Neural cell (in vitro differentiated cells): Measurements from ENCODE around the gene ITGB1BP1. TPM values are rescaled to one million over a fixed set of nuclear protein-coding genes. Genes with fewer than 3 reads are reported as not detected.

ENCODE experiments used
- H2AFZ ChIP-seq: fragments of 200-600, 300-800 bp; sonication (generic), shearing (Covaris generic); 2 replicates; pipeline ENCODE4 v1.6.0; 2014; ENCODE audit warnings: low read depth, mild to moderate bottlenecking, antibody characterized with exemption, low read length, moderate library complexity
- H3F3A ChIP-seq: fragments of 200-600 bp; shearing (Covaris generic); 2 replicates; pipeline ENCODE4 v1.6.1; 2016; ENCODE audit warnings: mild to moderate bottlenecking, moderate library complexity, mixed read lengths, antibody characterized with exemption, low read length; ENCODE audit not compliant: insufficient read depth, poor library complexity, severe bottlenecking
- H3K27ac ChIP-seq: fragments of 200-600, 300-800 bp; sonication (generic), shearing (Covaris generic); 2 replicates; pipeline ENCODE4 v1.5.1; 2014; ENCODE audit warnings: mild to moderate bottlenecking, low read length, moderate library complexity
- H3K27me3 ChIP-seq: fragments of 300-800, 200-600 bp; sonication (generic), shearing (Covaris generic); 2 replicates; pipeline ENCODE4 v1.6.0; 2014; ENCODE audit warnings: mild to moderate bottlenecking, low read depth, low read length, moderate library complexity; ENCODE audit not compliant: insufficient read depth
- H3K36me3 ChIP-seq: fragments of 300-800, 200-600 bp; sonication (generic), shearing (Covaris generic); 2 replicates; pipeline ENCODE4 v1.5.1; 2014; ENCODE audit warnings: mild to moderate bottlenecking, antibody characterized with exemption, low read length, moderate library complexity; ENCODE audit not compliant: insufficient read depth
- H3K4me2 ChIP-seq: fragments of 300-800, 200-600 bp; sonication (generic), shearing (Covaris generic); 2 replicates; pipeline ENCODE4 v1.6.0; 2014; ENCODE audit warnings: mild to moderate bottlenecking, low read length
- H3K4me3 ChIP-seq: fragments of 300-800, 200-600 bp; sonication (generic), shearing (Covaris generic); 2 replicates; pipeline ENCODE4 v1.5.1; 2014; ENCODE audit warnings: mild to moderate bottlenecking, low read length, moderate library complexity
- H3K79me2 ChIP-seq: fragments of 200-600 bp; shearing (Covaris generic); replicated peaks from 2 replicates; pipeline ENCODE4 v1.6.0; 2014; ENCODE audit warnings: mild to moderate bottlenecking, low read length, moderate library complexity; ENCODE audit not compliant: insufficient read depth
- H3K9ac ChIP-seq: fragments of 300-800, 200-600 bp; sonication (generic), shearing (Covaris generic); 2 replicates; pipeline ENCODE4 v1.6.1; 2016; ENCODE audit warnings: mild to moderate bottlenecking, low read length, mixed read lengths
- H3K9me2 ChIP-seq: fragments of 200-600 bp; shearing (Covaris generic); 2 replicates; pipeline ENCODE4 v1.6.1; 2016; ENCODE audit warnings: mild to moderate bottlenecking, low read length, mixed read lengths; ENCODE audit not compliant: insufficient read depth
- H3K9me3 ChIP-seq: fragments of 200-600, 300-800 bp; sonication (generic), shearing (Covaris generic); 2 replicates; pipeline ENCODE4 v1.6.1; 2016; ENCODE audit warnings: mild to moderate bottlenecking, mixed run types, low read length, moderate library complexity, mixed read lengths
- H4K20me1 ChIP-seq: fragments of 200-600 bp; shearing (Covaris generic); 2 replicates; pipeline ENCODE4 v1.6.1; 2016; ENCODE audit warnings: mild to moderate bottlenecking, mixed run types; ENCODE audit not compliant: insufficient read depth
- EP300 ChIP-seq: fragments of 450-650 bp; conservative IDR thresholded peaks from 2 replicates; pipeline ENCODE4 v1.6.1; 2014; ENCODE audit warnings: antibody characterized with exemption, mild to moderate bottlenecking, moderate library complexity; ENCODE audit not compliant: poor library complexity, severe bottlenecking
- EZH2 ChIP-seq: fragments of 200-600, 300-800 bp; shearing (Covaris generic), sonication (generic); IDR thresholded peaks from 2 replicates; pipeline ENCODE4 v1.6.1; 2014; ENCODE audit warnings: antibody characterized with exemption, low read length, borderline replicate concordance, mild to moderate bottlenecking; ENCODE audit not compliant: insufficient read depth, poor library complexity, severe bottlenecking
- MXI1 ChIP-seq: fragments of 450-650 bp; conservative IDR thresholded peaks from 2 replicates; pipeline ENCODE4 v1.6.1; 2014; ENCODE audit warnings: antibody characterized with exemption, mild to moderate bottlenecking; ENCODE audit not compliant: poor library complexity, severe bottlenecking
- POLR2AphosphoS5 ChIP-seq: IDR thresholded peaks from 2 replicates; pipeline ENCODE4 v1.6.1; 2012
- RAD21 ChIP-seq: fragments of 450-650 bp; conservative IDR thresholded peaks from 2 replicates; pipeline ENCODE4 v1.6.1; 2014; ENCODE audit warnings: antibody characterized with exemption, mild to moderate bottlenecking, moderate library complexity
- SMC3 ChIP-seq: fragments of 450-650 bp; conservative IDR thresholded peaks from 2 replicates; pipeline ENCODE4 v1.6.1; 2014; ENCODE audit warnings: antibody characterized with exemption, mild to moderate bottlenecking, moderate library complexity; ENCODE audit not compliant: poor library complexity
- TAF1 ChIP-seq: IDR thresholded peaks from 2 replicates; pipeline ENCODE4 v1.6.1; 2012; ENCODE audit warnings: low read depth
- polyA plus RNA-seq: library from polyadenylated mRNA; depleted of rRNA; stranded (reverse); fragments of >200 nt; gene quantifications from 2 replicates; pipeline ENCODE4 v1.2.3, GENCODE V29; 2014
- TF ChIP-seq, protein P1 (sequence below): IDR thresholded peaks from 2 replicates; pipeline ENCODE4 v1.6.1; 2012; ENCODE audit warnings: borderline replicate concordance
- TF ChIP-seq, protein P2 (sequence below): fragments of 450-650 bp; IDR thresholded peaks from 2 replicates; pipeline ENCODE4 v1.5.1; 2014; ENCODE audit warnings: antibody characterized with exemption, mild to moderate bottlenecking, moderate library complexity; ENCODE audit not compliant: poor library complexity, severe bottlenecking

ITGB1BP1 gene
- polyA plus RNA-seq, 1 donor from 2014 or later: 98.0 TPM

- H3K27ac ChIP-seq: no peak overlapping the region
- H3F3A ChIP-seq: no peaks in the 10 kb centered on the region
- no peak overlapping the region for H3K9ac ChIP-seq
- no peaks in the 10 kb centered on the region for H3K79me2 ChIP-seq
- no peaks in the 10 kb centered on the region for H3K9me2 ChIP-seq
- no peak overlapping the region for H3K4me3 ChIP-seq
- no peaks in the 10 kb centered on the region for H3K9me3 ChIP-seq
- H3K27me3 ChIP-seq: no peaks in the 10 kb centered on the region
- H4K20me1 ChIP-seq: no peaks in the 10 kb centered on the region
- H3K36me3 ChIP-seq: no peaks in the 10 kb centered on the region
- no peak overlapping the region for H3K4me2 ChIP-seq
- no peak for TF ChIP-seq MXI1
- no peak for TF ChIP-seq SMC3
- TF ChIP-seq, protein P1, sequence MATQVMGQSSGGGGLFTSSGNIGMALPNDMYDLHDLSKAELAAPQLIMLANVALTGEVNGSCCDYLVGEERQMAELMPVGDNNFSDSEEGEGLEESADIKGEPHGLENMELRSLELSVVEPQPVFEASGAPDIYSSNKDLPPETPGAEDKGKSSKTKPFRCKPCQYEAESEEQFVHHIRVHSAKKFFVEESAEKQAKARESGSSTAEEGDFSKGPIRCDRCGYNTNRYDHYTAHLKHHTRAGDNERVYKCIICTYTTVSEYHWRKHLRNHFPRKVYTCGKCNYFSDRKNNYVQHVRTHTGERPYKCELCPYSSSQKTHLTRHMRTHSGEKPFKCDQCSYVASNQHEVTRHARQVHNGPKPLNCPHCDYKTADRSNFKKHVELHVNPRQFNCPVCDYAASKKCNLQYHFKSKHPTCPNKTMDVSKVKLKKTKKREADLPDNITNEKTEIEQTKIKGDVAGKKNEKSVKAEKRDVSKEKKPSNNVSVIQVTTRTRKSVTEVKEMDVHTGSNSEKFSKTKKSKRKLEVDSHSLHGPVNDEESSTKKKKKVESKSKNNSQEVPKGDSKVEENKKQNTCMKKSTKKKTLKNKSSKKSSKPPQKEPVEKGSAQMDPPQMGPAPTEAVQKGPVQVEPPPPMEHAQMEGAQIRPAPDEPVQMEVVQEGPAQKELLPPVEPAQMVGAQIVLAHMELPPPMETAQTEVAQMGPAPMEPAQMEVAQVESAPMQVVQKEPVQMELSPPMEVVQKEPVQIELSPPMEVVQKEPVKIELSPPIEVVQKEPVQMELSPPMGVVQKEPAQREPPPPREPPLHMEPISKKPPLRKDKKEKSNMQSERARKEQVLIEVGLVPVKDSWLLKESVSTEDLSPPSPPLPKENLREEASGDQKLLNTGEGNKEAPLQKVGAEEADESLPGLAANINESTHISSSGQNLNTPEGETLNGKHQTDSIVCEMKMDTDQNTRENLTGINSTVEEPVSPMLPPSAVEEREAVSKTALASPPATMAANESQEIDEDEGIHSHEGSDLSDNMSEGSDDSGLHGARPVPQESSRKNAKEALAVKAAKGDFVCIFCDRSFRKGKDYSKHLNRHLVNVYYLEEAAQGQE: no peak
- no peak for TF ChIP-seq RAD21
- TF ChIP-seq EZH2: no peak
- TF ChIP-seq POLR2AphosphoS5: no peak
- no peak for TF ChIP-seq TAF1
- TF ChIP-seq, protein P2, sequence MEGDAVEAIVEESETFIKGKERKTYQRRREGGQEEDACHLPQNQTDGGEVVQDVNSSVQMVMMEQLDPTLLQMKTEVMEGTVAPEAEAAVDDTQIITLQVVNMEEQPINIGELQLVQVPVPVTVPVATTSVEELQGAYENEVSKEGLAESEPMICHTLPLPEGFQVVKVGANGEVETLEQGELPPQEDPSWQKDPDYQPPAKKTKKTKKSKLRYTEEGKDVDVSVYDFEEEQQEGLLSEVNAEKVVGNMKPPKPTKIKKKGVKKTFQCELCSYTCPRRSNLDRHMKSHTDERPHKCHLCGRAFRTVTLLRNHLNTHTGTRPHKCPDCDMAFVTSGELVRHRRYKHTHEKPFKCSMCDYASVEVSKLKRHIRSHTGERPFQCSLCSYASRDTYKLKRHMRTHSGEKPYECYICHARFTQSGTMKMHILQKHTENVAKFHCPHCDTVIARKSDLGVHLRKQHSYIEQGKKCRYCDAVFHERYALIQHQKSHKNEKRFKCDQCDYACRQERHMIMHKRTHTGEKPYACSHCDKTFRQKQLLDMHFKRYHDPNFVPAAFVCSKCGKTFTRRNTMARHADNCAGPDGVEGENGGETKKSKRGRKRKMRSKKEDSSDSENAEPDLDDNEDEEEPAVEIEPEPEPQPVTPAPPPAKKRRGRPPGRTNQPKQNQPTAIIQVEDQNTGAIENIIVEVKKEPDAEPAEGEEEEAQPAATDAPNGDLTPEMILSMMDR: no peak
- no peak overlapping the region for H2AFZ ChIP-seq
Measured at GRCh38 chr2:9373476-9373875, 49.9 kb downstream of the ITGB1BP1 start.

GRCh38 chr2:9373047-9373446, 50.3 kb downstream of the ITGB1BP1 start:
- TF ChIP-seq TAF1: no peak
- no peak for TF ChIP-seq POLR2AphosphoS5
- TF ChIP-seq, protein P1: no peak
- TF ChIP-seq, protein P2: no peak
- TF ChIP-seq EP300: no peak
- TF ChIP-seq RAD21: no peak
- TF ChIP-seq MXI1: no peak
- TF ChIP-seq EZH2: no peak
- no peak for TF ChIP-seq SMC3
- H2AFZ ChIP-seq: no peak overlapping the region
- no peaks in the 10 kb centered on the region for H3K79me2 ChIP-seq
- no peaks in the 10 kb centered on the region for H4K20me1 ChIP-seq
- no peaks in the 10 kb centered on the region for H3K9me3 ChIP-seq
- H3K4me2 ChIP-seq: no peak overlapping the region
- H3K9me2 ChIP-seq: no peaks in the 10 kb centered on the region
- H3F3A ChIP-seq: no peaks in the 10 kb centered on the region
- no peaks in the 10 kb centered on the region for H3K36me3 ChIP-seq
- no peak overlapping the region for H3K27ac ChIP-seq
- H3K9ac ChIP-seq: no peak overlapping the region
- no peaks in the 10 kb centered on the region for H3K27me3 ChIP-seq
- no peak overlapping the region for H3K4me3 ChIP-seq
